ENCODE measurements around the gene JAML. TPM values are rescaled to one million over a fixed set of nuclear protein-coding genes. Genes with fewer than 3 reads are reported as not detected.

JAML gene
- total RNA-seq, 6 experiments from 2014 or later: 1.5 to 9.1 (median 3.2) TPM

- ATAC-seq: no peak
- peak in 2 of 3 donors; percentile 18 to 37 for DNase-seq
- 53% methylated on average over 14 of the region's 14 CpGs for WGBS (ENCODE audit: insufficient coverage, low coverage, low lambda C conversion rate, missing lambda C conversion rate)
- intact Hi-C loops (cut with DNase I): no loop called here
- H3K27me3 ChIP-seq: no peaks in the 10 kb centered on the region
- H3K27ac ChIP-seq: peak within 1 kb of the TSS; percentile 13 to 76 (median 60)
- H3K9me3 ChIP-seq: no peaks in the 10 kb centered on the region
- TF ChIP-seq POLR2A (IDR thresholded peaks at IDR 0.05) (no peak), CTCF (IDR thresholded peaks at IDR 0.05) (no peak)
- H3K36me3 ChIP-seq: no peaks in the 10 kb centered on the region
- H3K4me3 ChIP-seq: no peak within 1 kb of the TSS
- peaks cover 0 to 16% (median 6%) of the 10 kb centered on the region in 4 donors for H3K4me1 ChIP-seq
These were observed 48.6 kb downstream of the JAML start, which contains the start of gene SCN2B for GRCh38 chr11:118175993-118176777. SCN2B (minus strand) TSS chr11:118176639; CDS start chr11:118176431, 208 bp downstream.

GRCh38 chr11:118175031-118175992, 49.5 kb downstream of the JAML start:
- H3K4me1 ChIP-seq: peaks cover 0 to 16% (median 6%) of the 10 kb centered on the region in 4 donors
- H3K36me3 ChIP-seq: no peaks in the 10 kb centered on the region
- no peak overlapping the region for H3K4me3 ChIP-seq
- no peaks in the 10 kb centered on the region for H3K9me3 ChIP-seq
- intact Hi-C loops (cut with DNase I): no loop called here
- ATAC-seq: peak; percentile 83 to 93 (median 91)
- WGBS (ENCODE audit: insufficient coverage, low coverage, low lambda C conversion rate, missing lambda C conversion rate): 43% methylated on average over 10 of the region's 13 CpGs
- H3K27ac ChIP-seq: peak overlapping the region; percentile 13 to 76 (median 60)
- DNase-seq: peak; percentile 42 to 83 (median 64)
- TF ChIP-seq POLR2A (IDR thresholded peaks at IDR 0.05) (peak; percentile 42), CTCF (IDR thresholded peaks at IDR 0.05) (no peak)
- no peaks in the 10 kb centered on the region for H3K27me3 ChIP-seq

GRCh38 chr11:118174006-118174567, 50.7 kb downstream of the JAML start:
- H3K4me3 ChIP-seq: no peak overlapping the region
- ATAC-seq: no peak
- no peaks in the 10 kb centered on the region for H3K36me3 ChIP-seq
- TF ChIP-seq CTCF (IDR thresholded peaks at IDR 0.05): no peak
- TF ChIP-seq POLR2A (IDR thresholded peaks at IDR 0.05): no peak
- 91% methylated on average over 8 of the region's 9 CpGs for WGBS (ENCODE audit: insufficient coverage, low coverage, low lambda C conversion rate, missing lambda C conversion rate)
- no peak overlapping the region for H3K27ac ChIP-seq
- no peaks in the 10 kb centered on the region for H3K27me3 ChIP-seq
- H3K4me1 ChIP-seq: peaks cover 0 to 16% (median 6%) of the 10 kb centered on the region in 4 donors
- intact Hi-C loops (cut with DNase I): no loop called here
- H3K9me3 ChIP-seq: no peaks in the 10 kb centered on the region
- DNase-seq: peak in 2 of 3 donors; percentile 32 to 39

GRCh38 chr11:118172356-118172755, 52.5 kb downstream of the JAML start:
- peak in 2 of 3 donors; percentile 30 to 33 for DNase-seq
- Histone ChIP-seq H3K4me1 (peaks cover 0 to 16% (median 6%) of the 10 kb centered on the region in 4 donors), H3K9me3 (no peaks in the 10 kb centered on the region), H3K4me3 (no peak overlapping the region), H3K27me3 (no peaks in the 10 kb centered on the region), H3K27ac (no peak overlapping the region), H3K36me3 (no peaks in the 10 kb centered on the region)
- TF ChIP-seq POLR2A (IDR thresholded peaks at IDR 0.05): no peak
- TF ChIP-seq CTCF (IDR thresholded peaks at IDR 0.05): no peak
- ATAC-seq: no peak
- 80% methylated on average over 4 of the region's 9 CpGs for WGBS (ENCODE audit: insufficient coverage, low coverage, low lambda C conversion rate, missing lambda C conversion rate)
- intact Hi-C loops (cut with DNase I): no loop called here
